Measurements from ENCODE around the gene IDS. TPM values are rescaled to one million over a fixed set of nuclear protein-coding genes. Genes with fewer than 3 reads are reported as not detected.

Gene IDS
- total RNA-seq, 1 experiment from 2014 or later, result 39.2 TPM

- Histone ChIP-seq H3T11ph (ENCODE audit: low read length) (no peak overlapping the region), H4K8ac (replicated peaks; ENCODE audit: insufficient read length, low read depth, low read length) (no peak overlapping the region), H3K23me2 (ENCODE audit: insufficient read length, low read depth, low read length, poor library complexity, severe bottlenecking) (no peaks in the 10 kb centered on the region), H3K27ac (ENCODE audit: insufficient read length, low read depth, low read length) (no peak overlapping the region), H4K20me1 (ENCODE audit: control insufficient read depth, insufficient read depth, insufficient read length) (no peaks in the 10 kb centered on the region), H3K56ac (ENCODE audit: insufficient read length, low read depth, low read length) (no peak overlapping the region), H2BK12ac (ENCODE audit: insufficient read length, low read depth, low read length) (no peak overlapping the region), H3K23ac (ENCODE audit: insufficient read length, low read depth, low read length) (no peak overlapping the region), H3K79me2 (ENCODE audit: insufficient read depth, low read length) (no peaks in the 10 kb centered on the region), H3K4me2 (ENCODE audit: insufficient read depth, insufficient read length, low read length) (no peak overlapping the region), H2BK15ac (ENCODE audit: low read depth, low read length) (no peak overlapping the region), H4K91ac (ENCODE audit: insufficient read length, low read depth, low read length) (no peak overlapping the region), H3K9me3 (ENCODE audit: control insufficient read depth, low read depth, low read length) (peaks cover 60% of the 10 kb centered on the region), H3K4ac (ENCODE audit: low read depth, low read length) (no peak overlapping the region), H3K9ac (ENCODE audit: extremely low read depth, insufficient read length, low read length) (no peak overlapping the region), H3K4me1 (ENCODE audit: insufficient read depth, low read length) (no peaks in the 10 kb centered on the region), H3K27me3 (ENCODE audit: insufficient read depth, low read length) (no peaks in the 10 kb centered on the region; the same call in 1 of the 2 replicates), H3K14ac (ENCODE audit: insufficient read depth, low read length) (no peak overlapping the region), H3K18ac (ENCODE audit: insufficient read length, low read depth, low read length) (no peak overlapping the region), H4K5ac (ENCODE audit: insufficient read length, low read depth, low read length) (no peak overlapping the region), H2AFZ (ENCODE audit: low read length) (no peak overlapping the region), H2BK5ac (ENCODE audit: insufficient read length, low read length) (no peak overlapping the region), H2BK20ac (ENCODE audit: low read depth, low read length, poor library complexity, severe bottlenecking) (no peak overlapping the region), H2AK5ac (ENCODE audit: insufficient read length, low read length) (no peak overlapping the region), H3K79me1 (ENCODE audit: insufficient read depth, low read depth, low read length, poor library complexity, severe bottlenecking) (no peaks in the 10 kb centered on the region), H2BK120ac (ENCODE audit: low read depth, low read length, poor library complexity, severe bottlenecking) (no peak overlapping the region)
- Mint-ChIP-seq H3K27ac (no peak overlapping the region), H3K9me3 (peaks cover 43 to 49% of the 10 kb centered on the region in 2 experiments), H3K36me3 (ENCODE audit: insufficient read depth in 1 of 3, low read depth in 3 of 3) (peaks cover 23 to 52% (median 48%) of the 10 kb centered on the region in 3 experiments), H3K4me3 (no peak overlapping the region), H3K4me1 (no peaks in the 10 kb centered on the region), H3K27me3 (ENCODE audit: low read depth) (no peaks in the 10 kb centered on the region; the same call in 1 of the 2 replicates)
- no peak for DNase-seq
- peak; percentile 23; the same call in 1 of the 3 replicates for TF ChIP-seq CTCF (conservative IDR thresholded peaks at IDR 0.05)
- WGBS (ENCODE audit: extremely low coverage, insufficient read length, low lambda C conversion rate), result no CpG with 5 or more reads among the region's 13 CpGs
Observed at GRCh38 chrX:149493567-149494562, 11.2 kb downstream of the IDS start.
